HG03045 (cell line): ENCODE data around the gene TRAPPC6A.

Experiments
- ATAC-seq: cut with Tn5 transposase; IDR thresholded peaks from one replicate; pipeline ENCODE4 v1.9.1; 2021; ENCODE audit warnings: mild to moderate bottlenecking, moderate library complexity; ENCODE audit not compliant: unreplicated experiment

Gene TRAPPC6A

DNA sequence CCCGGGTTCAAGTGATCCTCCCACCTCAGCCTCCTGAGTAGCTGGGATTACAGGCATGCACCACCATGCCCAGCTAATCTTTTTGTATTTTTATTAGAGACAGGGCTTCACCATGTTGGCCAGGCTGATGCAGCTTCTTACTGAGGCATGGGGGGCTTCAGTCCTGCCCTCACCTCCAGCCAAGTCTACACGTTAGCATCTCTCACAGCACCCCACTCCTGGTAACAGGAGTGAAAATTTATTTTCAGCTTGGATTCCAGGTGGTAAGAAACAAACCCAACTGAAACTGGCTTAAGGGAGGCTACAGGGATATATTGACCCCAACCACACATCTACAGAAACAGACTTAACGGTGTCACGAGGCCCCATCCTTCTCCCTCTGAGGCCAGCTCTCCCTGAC, 27.9 kb downstream of the TRAPPC6A start:
- no peak for ATAC-seq

DNA sequence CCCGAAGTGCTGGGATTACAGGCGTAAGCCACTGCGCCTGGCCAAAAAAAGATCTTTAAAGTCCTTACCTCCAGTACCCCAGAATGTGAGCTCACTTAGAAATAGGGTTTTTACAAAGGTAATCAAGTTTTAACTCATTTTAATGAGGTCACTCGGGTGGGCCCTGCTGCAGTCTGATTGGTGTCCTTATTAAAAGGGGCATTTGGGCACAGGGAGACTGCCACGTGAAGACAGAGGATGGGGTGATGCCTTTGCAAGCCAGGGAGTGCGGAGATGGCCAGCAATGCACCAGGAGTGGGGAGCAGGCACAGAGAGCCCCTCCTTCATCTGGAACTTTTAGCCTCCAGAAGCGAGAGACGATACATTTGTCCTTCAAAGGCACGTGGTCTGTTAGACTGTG, 28.9 kb downstream of the TRAPPC6A start:
- ATAC-seq = no peak

DNA sequence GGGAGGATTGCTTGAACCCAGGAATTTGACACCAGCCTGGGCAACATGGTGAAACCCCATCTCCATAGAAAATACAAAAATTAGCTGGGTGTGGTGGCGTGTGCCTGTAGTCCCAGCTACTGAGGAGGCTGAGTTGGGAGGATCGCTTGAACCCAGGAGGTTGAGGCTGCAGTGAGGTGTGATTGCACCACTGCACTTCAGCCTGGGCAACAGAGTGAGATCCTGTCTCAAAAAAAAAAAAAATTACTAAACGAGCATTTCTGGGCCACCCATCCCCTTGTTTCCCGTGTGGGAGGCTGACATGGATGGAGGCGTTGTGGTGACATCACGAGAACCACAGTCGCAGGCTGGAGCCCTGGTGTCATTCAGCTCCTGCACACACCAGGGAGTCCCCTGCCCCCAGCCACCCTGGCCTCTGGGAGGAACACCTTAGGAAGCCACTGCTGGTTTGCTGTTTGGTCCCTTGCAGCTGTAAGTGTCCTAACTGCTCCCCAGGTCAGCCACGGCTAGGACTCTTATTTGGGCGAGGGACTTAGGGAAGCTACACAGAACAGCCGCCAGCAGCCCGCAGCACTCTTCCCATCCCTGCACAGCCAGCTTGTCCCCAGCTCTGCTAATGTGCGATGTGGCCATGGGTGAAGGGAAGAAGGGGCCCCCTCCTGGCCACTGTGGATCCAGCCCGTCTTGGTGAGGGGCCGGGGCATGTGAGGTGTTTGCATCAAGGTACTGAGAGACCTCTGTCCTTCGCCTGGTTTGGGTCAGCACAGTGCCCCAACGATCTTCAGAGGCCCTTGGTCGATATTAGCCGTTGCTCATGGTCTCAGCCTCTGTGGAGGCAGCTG, 30.0 kb downstream of the TRAPPC6A start:
- ATAC-seq = no peak

DNA sequence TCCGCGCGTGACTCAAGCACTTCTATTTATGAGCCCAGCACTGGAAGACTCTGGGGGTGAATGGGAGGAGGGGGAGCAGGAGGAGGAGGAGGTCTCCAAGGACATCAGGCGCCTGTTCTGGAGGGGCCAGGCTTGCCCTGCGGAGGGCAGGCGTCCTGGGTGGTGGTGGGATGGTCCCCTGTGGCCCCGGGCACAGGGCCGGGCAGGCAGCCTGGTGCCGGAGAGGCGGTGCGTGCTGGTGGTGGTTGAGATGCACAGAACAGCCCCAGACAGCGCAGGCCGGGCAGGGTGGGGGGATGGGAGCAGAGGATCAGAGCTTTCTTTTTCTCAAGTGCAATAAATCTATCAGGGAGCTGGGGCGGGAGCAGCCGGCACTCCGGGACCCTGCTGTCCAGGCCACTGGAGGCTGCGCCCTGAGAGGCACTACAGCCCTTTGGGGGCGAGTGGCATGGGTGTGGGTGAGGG, 31.3 kb downstream of the TRAPPC6A start:
- no peak for ATAC-seq

DNA sequence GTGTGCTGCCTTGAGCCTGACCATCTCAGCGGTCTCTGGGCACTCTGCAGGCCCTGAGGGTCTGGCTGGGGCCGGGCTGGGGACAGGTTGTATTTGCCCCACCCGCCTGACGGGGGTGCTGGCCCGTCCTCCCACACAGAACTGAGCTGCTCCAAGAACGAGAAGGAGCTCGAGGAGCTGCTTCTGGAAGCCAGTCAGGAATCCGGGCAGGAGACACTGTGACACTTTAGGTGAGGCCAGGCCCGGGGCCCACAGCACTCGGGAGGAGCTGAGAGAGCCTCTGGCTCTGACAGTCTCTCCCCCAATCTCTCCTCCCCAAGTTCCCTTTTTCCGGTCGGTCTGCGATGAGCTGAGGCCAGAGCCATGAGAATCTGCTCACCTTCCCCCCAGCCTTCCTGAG, 31.8 kb downstream of the TRAPPC6A start:
- no peak for ATAC-seq

DNA sequence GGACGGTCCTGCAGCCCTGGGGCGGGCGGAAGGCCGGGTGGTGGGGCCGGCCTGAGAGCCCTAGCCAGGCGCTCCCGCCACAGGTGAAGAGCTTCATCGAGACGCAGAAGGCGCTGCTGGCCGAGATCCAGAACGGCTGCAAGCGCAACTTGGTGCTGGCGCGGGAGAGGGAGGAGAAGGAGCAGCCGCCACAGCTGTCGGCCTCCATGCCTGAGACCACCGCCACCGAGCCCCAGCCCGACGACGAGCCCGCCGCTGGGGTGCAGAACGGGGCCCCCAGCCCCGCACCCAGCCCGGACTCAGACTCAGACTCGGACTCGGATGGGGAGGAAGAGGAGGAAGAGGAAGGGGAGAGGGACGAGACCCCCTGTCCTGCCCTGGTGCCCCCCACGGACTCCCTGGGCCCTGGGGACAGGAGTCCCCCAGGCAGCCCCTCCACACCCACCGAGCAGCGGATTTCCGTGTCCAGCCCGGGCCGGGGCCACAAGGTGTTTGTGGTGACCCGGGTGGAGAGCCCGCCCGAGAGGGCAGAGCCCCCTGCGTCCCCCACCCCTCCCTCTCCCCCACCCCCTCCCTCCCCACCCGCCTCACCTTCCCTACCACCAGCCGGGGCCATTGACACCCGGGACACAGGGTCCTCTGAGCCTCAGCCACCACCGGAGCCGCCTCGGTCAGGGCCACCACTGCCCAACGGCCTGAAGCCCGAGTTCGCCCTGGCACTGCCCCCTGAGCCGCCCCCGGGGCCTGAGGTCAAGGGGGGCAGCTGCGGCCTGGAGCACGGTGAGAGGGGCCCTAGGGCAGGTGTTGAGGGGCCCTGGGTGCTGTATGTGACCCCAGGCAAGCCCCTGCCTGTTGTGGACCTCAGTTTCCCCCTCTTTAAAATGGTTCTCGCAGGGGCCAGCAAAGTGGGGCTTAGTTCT, 32.5 kb downstream of the TRAPPC6A start:
- no peak for ATAC-seq

DNA sequence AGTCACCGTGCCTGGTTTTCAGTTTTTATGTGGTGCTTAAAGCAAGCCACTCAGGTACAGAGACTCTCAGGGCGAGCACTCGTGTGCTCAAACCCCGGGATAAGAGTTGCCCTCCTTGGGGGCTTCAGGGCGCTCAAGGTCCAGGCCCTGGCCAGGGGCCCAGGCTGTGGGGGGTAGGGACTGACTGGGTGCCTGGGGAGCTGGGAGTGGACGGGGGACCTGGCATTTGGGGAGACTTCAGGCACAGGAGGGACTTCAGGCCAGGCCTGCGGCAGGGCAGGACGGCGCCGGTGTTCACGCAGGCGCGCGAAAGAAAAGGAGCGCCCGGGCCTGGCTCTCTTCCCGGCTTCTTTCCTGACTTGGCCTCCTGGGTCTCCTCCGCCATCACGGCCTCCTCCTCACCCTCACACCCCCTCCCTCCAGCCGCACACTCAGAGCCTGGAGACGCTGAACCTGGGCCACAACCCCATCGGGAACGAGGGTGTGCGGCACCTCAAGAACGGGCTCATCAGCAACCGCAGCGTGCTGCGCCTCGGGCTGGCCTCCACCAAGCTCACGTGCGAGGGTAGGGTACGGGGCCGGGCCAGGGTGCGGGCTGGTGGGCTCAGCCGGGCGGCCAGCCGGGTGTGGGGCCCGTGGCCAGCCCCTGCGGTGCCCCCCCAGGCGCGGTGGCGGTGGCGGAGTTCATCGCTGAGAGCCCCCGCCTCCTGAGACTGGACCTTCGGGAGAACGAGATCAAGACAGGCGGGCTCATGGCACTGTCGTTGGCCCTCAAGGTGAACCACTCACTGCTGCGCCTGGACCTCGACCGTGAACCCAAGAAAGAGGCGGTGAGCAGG, 33.4 kb downstream of the TRAPPC6A start:
- no peak for ATAC-seq

DNA sequence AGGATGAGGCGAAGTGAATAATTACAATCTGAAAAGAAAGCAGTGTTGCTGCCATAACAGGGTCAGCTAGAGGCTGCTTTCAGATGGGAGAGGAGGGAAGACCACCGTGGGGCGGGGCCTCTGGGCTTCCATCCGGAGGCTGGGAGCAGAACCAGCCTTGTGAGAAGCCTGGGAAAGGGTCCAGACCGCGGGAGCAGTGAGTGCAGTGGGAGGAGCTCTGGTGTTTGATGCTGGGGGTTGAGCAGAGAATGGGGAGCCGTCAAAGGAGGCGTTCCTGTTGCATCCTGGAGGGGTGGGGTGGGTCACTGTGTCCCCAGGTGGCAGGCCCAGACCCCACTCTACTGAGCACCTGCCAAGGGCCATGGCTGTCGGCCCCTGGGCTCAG, 35.3 kb downstream of the TRAPPC6A start:
- ATAC-seq = no peak

DNA sequence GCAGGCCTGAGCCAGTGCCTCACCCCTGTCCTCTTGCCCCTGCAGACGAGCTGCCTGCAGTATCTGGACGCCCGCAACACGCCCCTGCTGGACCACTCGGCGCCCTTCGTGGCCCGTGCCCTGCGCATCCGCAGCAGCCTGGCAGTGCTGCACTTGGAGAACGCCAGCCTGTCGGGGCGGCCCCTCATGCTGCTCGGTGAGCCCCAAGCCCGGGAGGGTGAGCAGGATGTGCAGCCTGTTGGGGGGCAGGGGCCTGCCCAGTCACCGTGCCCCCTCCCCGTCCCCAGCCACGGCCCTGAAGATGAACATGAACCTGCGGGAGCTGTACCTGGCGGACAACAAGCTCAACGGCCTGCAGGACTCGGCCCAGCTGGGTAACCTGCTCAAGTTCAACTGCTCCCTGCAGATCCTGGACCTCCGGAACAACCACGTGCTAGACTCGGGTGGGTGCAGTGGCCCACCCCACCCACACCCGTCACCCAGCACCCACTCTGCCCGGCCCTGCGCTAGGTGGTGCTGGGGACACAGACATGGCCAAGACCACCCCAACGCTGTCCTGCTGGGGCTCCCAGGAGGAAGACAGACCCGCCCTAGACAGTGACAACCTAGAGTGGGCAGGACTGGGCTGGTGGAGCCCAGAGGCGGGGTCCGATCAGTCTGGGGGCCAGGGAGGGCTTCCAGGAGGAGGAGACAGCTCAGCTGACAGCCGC, 35.9 kb downstream of the TRAPPC6A start:
- no peak for ATAC-seq

DNA sequence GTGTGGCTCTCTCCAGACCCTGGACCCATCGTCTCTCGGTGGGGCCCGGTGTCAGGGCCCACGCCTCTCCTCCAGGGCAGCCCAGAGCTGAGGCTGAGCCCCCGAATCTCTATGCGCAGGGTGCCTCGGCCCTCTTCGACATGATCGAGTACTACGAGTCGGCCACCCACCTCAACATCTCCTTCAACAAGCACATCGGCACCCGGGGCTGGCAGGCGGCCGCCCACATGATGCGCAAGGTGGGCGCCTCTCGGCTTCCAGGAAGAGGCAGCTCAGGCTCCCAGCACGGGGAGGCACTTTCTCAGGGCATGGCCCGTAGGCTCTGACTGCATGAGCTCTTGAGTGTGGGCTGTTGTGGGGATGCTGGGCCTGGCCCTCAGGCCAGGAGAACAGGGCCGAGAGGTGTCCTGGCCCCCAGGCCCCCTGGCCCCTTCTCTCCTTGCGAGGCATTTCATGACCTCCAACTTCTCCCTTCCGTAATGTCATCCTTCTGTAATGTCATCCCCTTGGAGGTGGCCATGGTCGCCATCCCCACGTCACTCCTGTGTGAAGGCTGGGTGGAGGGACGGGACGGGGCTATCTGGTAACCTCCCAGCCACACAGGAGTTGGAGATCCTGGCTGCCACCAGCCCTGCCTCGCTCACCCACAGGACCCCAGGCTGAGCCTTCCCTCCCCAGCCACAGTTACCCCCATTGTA, 36.7 kb downstream of the TRAPPC6A start:
- ATAC-seq = no peak

DNA sequence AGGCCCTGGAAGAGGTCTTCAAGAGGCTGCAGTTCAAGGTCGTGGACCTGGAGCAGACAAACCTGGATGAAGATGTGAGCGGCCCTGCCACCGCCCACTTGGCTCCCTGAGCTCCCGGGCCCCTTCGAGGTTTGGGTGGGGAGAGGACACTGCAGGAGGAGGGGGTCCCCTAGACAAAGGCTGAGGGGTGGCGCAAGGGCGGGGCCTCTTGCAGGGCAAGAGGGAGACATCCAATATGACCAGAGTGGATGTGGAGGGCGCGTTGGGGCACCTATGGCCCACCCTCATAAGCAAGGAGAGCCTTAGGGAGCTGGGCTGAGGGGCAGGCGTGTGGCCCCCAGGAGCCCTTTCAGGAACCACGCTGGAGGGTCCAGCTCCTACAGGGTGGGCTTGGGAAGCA, 37.5 kb downstream of the TRAPPC6A start:
- no peak for ATAC-seq

DNA sequence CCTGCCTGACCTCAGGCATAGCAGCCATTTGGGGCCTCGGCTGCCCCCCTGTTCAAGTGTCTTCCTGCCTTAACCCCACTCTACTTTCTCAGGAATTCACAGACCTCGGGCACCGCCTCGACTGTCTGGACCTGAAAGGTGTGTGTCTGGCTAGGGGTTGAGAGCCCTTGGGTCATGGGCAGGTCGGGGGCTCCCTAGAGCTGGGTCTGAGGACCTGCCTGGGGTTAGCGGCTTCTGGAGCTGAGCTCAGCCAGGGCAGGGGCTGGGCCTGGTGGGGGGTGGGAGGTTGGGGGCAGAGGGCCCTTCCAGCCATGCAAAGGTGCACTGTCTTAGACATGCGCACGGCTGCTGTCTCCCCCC, 37.9 kb downstream of the TRAPPC6A start:
- ATAC-seq = no peak

DNA sequence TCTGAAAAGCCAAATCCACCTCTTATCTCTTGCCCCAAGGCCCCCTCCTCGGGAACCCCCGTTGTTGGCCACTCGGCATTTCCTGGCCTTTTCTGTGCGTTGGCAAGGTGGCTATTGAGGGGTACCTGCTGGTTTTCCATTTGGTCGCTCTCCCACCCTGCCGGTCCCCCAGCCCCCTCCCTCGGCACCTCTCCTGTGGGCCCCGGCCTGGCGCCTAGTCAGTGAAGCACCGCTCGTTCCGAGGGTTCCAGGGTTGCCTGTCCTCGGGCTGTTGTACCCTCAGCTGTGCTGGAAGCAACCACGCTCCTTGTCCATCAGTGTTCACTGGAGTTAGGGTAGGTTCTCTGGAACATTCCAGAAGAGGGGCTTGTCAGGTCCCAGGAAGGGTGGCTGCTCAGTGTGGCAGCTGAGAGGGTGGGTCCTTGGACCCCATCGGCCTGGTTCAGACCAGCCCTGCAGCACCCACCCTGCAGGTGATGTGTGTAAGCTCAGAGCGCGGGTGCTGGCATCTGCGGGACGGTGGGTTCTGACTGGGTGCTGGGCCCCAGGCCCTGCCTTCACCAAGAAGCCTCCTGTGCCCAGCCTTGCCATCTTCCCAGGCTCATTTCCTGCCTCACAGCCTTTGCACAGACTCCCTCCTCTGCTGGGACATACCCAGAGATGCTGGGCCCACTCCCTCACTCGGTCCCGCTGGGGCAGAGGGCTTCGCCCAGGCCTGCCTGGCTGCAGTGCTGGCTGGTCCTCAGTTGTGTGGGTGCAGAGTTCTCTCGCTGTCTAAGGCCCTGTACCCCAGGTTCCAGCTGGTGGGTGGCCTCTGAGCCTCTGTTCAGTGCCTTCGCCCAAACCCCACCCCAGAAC, 38.5 kb downstream of the TRAPPC6A start:
- no peak for ATAC-seq

DNA sequence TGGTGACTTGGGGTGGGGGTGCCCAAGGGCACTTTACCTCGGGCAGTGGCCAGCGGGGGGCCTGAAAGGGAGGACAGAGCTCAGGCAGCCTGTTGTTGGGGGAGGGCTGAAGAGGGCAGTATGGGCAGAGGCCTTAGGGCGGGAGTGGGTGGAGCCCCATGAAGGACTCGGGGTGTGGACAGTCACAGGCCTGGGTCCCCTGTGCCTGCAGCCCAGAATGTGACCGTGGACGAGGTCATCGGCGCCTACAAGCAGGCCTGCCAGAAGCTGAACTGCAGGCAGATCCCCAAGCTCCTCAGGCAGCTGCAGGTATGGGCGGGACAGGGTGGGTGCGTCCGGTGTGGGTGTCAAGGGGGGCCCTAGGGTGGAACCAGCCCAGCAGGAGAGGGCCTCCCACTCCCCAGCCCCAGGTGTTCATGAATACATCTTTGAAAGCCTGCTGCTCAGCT, 39.7 kb downstream of the TRAPPC6A start:
- ATAC-seq = no peak

DNA sequence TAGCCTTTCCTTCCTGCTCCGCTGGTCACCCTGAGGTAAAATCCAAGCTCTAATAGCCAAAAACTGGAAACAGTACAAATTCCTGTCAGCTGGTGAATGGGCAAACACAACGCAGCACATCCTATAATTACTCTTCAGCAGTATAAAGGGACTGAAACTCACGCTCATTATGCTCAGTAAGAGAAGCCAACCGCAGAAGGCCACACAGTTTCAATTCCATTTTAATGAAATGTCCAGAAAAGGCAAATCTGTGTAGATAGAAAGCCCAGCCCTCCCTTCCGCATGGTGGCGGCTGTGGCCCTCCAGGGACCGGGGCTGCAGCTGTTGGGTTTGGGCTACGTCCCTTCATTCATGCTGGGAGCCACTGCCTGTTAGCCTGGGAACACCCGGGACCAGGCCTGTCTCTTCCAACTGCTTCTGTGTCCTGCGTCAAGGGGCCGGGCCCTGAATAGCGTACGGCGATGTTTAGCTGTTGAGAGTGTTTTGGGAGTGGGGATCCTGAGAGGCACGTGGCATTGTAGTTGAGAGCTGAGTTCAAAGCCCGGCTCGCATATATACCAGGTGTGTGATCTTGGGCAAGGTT, 40.8 kb downstream of the TRAPPC6A start:
- ATAC-seq = peak; percentile 51

DNA sequence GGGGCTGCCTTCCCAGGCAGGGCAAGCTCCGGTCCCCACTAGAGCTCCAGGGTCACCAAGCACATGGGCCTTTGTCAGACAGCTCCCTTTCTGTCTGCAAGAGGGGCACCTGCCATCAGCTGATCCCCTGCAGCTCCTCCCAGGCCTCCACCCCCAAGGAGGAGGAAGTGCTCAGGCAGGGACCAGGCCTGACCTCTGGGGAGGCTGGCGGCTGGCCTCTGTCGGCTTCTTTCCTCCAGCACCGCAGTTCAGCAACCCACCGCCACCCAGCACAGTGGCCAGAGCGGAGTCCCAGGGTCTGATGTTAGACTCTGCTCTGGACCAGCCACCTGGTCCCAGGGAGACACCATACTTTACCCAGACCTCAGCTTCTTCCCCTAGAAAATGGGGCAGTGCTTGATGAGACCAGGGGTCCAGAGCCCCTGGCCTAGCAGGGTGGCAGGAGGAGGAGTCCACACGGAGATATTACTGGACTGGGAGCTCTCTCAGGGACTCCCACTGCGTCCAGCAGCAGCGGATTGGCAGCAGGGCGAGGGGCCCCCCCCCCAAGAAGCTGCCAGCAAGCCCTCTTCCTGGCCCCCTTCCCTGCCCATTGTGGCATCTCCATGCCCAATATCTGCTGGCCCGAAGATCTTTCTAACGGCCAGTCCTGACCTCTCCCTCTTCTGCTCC, 41.4 kb downstream of the TRAPPC6A start:
- no peak for ATAC-seq

DNA sequence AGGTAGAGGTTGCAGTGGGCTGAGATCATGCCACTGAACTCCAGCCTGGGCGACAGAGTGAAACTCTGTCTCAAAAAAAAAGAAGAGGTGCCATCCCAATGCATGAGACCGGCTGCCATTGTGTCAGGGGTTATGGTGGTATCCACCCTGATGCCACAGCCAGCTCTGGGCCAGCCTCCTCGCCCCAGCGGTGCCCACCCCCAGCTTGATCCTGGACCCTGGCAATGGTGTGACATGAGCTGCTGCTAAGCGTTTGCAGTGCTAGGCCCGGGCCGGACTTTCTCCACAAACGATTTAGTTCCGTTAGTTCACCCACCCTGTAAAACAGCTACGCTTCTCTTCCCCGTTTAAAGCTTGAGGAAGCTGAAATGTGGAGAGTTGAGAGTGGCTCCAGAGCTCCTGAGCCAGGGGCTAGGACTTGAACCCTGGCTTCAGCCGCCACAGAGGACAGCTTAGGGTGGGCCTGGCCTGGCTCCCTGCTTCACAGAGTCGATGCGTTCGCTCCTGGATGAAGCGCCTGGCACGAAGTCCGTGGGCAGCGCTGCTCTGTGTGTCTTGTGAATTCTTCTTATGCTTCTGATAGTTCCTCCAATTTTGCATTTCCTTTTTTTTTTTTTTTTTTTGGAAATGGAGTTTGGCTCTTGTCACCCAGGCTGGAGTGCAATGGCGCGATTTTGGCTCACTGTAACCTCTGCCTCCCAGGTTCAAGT, 42.7 kb downstream of the TRAPPC6A start:
- ATAC-seq = no peak
